Right cardiac atrium (tissue), 5 donors: Measurements from ENCODE around the gene GIMAP2. TPM values are rescaled to one million over a fixed set of nuclear protein-coding genes. Genes with fewer than 3 reads are reported as not detected.

Experiments
- ATAC-seq, 2 donors: fragments of 200-7000 bp; cut with Tn5 transposase; one replicate each; pipeline versions ENCODE4 v1.8.0 to v1.9.1; 2020; ENCODE audit warnings: moderate library complexity in 2 of 2, mild to moderate bottlenecking in 1 of 2
- DNase-seq, 3 donors: peaks; one replicate each; pipeline ENCODE4 v3.0.0-alpha.2; 2020
- H3K27ac ChIP-seq: one replicate; pipeline ENCODE4 v1.5.1; 2013; ENCODE audit warnings: mild to moderate bottlenecking, low read length, control low read depth, moderate library complexity
- H3K27me3 ChIP-seq: one replicate; pipeline ENCODE4 v1.6.1; 2013; ENCODE audit not compliant: control insufficient read depth, insufficient read depth
- H3K4me1 ChIP-seq: one replicate; pipeline ENCODE4 v1.6.1; 2013; ENCODE audit warnings: low read length; ENCODE audit not compliant: control insufficient read depth, insufficient read depth
- H3K4me3 ChIP-seq: one replicate; pipeline ENCODE4 v1.5.1; 2013; ENCODE audit warnings: low read length, control low read depth
- H3K9me3 ChIP-seq: one replicate; pipeline ENCODE4 v1.6.1; 2013; ENCODE audit warnings: low read length; ENCODE audit not compliant: control insufficient read depth
- WGBS: extraction: QIAGEN DNeasy Blood & Tissue Kit; methylation state at CpG from one replicate; pipeline ENCODE4 v1.1.7; 2013; 5-methylcytosine and 5-hydroxymethylcytosine counted together
- intact Hi-C, 4 donors: fragments of 100-400 bp; cut with DNase I; formaldehyde crosslinking; loops; one replicate each; pipeline versions ENCODE4 v1.11.0 to v1.14.0; 2022 to 2023
- long read RNA-seq, 4 donors: library from polyadenylated mRNA; unstranded; transcript quantifications; one replicate each; pipeline ENCODE4 v2.0.0, GENCODE V29; 2020 to 2021
- polyA plus RNA-seq: library from polyadenylated mRNA; stranded (reverse); fragments of 200-250 nt; gene quantifications from one replicate; pipeline ENCODE4 v1.2.3, GENCODE V29; 2013
- total RNA-seq, 4 donors: library from RNA; stranded (reverse); fragmentation: NEBNext Ultra II Directional; extraction: Animal tissue kit (Norgen Biotek cat#: 25700); gene quantifications; one replicate each; pipeline ENCODE4 v1.2.1, GENCODE V29; 2021
- donor health status: healthy with polysubstance abuse.
- donor health status: DM: no; HTN: yes; CAD: no.
- donor health status: DM: no; HTN: no; CAD: no.
- donor health status: DM: no; HTN: yes; CAD: no; lungs with severe emphysema.
- donor health status: DM: yes; HTN: yes; CAD: no.

The GIMAP2 gene
- total RNA-seq (1 to 10 TPM; 4.5 to 8.3 (median 6.5) TPM), polyA plus RNA-seq (4.1 TPM)
- long read RNA-seq, donor 1, transcript GIMAP2-201 (3 exons, 1,449 nt), result major isoform, 5 of 5 reads
- long read RNA-seq, donor 1, partial matches to known transcripts, result 0 of 5 reads
- long read RNA-seq, donor 1, other reads (novel, unspliced or antisense), result 0 of 5 reads
- long read RNA-seq, donor 2, partial matches to known transcripts, result 0 of 2 reads
- long read RNA-seq, donor 2, other reads (novel, unspliced or antisense), result 0 of 2 reads
- long read RNA-seq, donor 3, transcript GIMAP2-201 (3 exons, 1,449 nt), result major isoform, 5 of 8 reads
- long read RNA-seq, donor 3, partial matches to known transcripts, result 0 of 8 reads
- long read RNA-seq, donor 3, other reads (novel, unspliced or antisense), result 3 of 8 reads
- long read RNA-seq, donor 4, partial matches to known transcripts, result 0 of 1 reads
- long read RNA-seq, donor 4, other reads (novel, unspliced or antisense), result 0 of 1 reads

DNA sequence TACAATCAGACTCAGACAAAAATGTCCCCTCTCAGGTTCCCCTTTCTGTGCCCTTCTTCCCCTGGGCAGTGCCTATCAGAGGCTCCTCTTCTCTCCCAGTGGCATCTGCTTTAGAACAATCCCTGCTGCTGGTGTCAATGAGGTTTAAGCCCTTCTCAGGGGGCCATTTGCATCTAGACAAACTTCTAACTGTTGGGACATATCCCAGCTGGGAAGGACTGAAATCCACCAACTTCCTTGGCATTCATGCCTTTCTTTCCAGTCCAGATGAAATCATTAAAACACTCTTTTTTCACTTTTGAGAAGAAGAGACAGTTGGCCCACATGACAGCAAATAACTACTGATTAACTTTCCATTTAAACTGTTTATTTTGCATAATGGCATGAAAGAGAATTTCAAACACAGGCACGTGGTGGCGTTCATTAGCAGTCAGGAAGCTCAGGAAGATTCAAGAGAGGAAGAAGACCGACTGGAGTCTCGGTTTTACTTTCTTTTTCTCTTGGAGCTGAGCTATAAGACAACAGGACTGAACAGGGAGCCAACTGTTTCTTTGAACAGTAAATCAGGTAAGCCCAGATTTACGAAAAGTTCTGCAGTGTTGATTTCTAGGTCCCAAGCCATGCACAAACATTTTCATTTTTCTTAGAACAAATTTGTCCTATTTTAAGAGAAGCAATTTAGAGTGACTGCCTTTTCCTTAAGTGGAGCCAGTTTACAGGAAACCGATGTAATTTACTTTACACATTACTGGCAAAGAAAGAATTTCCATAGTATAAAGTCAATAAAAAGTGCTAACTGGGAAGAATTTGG lies at the start of gene GIMAP2:
Gene GIMAP2, plus strand, starts transcription at position 488 of the 811 bp plus-strand sequence. CDS start 1,354 bp downstream, outside the sequence.
- intact Hi-C loops, result no loop called here
- 34% methylated on average over 6 of the region's 6 CpGs for WGBS
- peaks cover 3% of the 10 kb centered on the region for H3K4me1 ChIP-seq
- H3K27ac ChIP-seq, result peak within 1 kb of the TSS; percentile 98
- H3K27me3 ChIP-seq, result no peaks in the 10 kb centered on the region
- ATAC-seq, result peak; percentile 85 to 90
- no peaks in the 10 kb centered on the region for H3K9me3 ChIP-seq
- DNase-seq, result no peak
- H3K4me3 ChIP-seq, result peak within 1 kb of the TSS; percentile 81

DNA sequence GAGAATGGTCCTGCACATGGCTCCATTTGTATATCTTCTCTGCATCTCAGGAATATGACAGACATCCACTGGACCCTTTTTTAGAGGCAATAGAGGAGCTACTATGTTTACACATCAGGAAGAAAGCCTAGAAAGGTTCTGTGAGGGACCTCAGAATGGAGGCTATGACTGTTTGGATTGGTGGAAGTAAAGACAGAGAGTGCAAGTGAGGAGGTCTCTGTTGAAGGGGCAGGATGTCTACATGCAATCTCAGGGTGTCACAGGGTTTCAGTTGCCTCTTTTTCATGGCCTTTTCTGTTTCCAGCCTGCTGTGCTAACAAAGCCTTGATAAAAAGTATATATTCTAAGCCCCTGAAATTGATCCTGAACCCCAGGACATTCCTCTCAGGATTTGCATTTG lies 43.7 kb upstream of the GIMAP2 start:
- no peaks in the 10 kb centered on the region for H3K9me3 ChIP-seq
- ATAC-seq, result no peak
- no peak for DNase-seq
- H3K4me3 ChIP-seq, result no peak overlapping the region
- H3K27me3 ChIP-seq, result no peaks in the 10 kb centered on the region
- no peaks in the 10 kb centered on the region for H3K4me1 ChIP-seq
- intact Hi-C loops, result no loop called here
- H3K27ac ChIP-seq, result no peak overlapping the region

DNA sequence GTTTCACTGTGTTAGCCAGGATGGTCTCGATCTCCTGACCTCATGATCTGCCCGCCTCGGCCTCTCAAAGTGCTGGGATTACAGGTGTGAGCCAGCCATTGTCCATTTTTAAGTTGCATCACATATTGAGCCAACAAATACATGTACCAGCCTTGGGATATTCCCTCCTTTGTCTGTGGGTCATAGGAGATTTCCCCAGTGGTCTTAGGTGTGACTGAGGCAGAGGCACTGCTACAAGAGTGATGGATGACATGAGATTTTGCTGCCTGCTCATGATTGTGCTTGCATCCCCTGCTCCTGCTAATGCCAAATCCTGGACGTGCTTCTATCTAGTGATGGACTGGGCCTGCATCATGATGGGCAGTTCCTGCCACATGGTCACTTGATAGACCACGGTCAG lies 42.6 kb upstream of the GIMAP2 start:
- WGBS, result 91% methylated on average over 5 of the region's 5 CpGs
- Histone ChIP-seq H3K27me3 (no peaks in the 10 kb centered on the region), H3K4me1 (no peaks in the 10 kb centered on the region), H3K4me3 (no peak overlapping the region), H3K9me3 (no peaks in the 10 kb centered on the region), H3K27ac (no peak overlapping the region)
- DNase-seq, result no peak
- no peak for ATAC-seq
- intact Hi-C loops, result no loop called here

DNA sequence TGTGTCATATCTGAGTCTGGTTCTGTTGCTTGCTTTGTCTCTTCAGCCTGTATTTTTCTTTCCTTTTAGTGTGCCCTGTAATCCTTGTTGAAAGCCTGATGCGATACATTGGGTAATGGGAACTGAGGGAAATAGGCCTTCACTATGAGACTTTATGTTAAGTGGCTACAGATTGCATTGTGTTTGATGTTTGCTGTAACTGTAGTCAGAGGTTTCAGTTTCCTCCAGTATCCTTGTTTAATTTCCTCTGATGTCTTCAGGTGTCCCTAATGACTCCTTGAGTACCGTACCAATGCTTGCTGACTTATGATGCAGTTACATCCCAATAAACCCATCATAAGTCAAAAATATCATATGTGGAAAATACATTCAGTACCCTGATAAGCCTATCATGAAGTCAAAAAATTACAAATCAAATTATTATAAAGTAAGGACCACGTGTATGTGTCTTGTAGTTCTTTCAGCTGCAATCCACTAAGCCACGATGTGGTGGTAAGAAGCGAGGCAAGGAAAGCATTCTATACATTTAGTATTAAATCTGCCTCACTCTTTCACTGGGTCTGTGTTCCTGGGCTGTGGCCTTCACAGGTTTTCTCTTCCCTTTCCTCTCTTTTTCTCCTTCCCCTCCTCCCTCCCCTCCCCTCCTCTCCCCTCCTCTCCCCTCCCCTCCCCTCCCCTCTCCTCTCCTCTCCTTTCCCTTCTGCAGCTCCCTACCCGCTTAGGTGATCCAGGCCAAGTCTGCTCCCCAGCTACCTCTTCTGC lies 40.1 kb upstream of the GIMAP2 start:
- no peaks in the 10 kb centered on the region for H3K27me3 ChIP-seq
- no peaks in the 10 kb centered on the region for H3K9me3 ChIP-seq
- WGBS, result 77% methylated on average over 6 of the region's 6 CpGs
- ATAC-seq (no peak), DNase-seq (no peak)
- no peaks in the 10 kb centered on the region for H3K4me1 ChIP-seq
- no peak overlapping the region for H3K27ac ChIP-seq
- no peak overlapping the region for H3K4me3 ChIP-seq
- intact Hi-C loops, result no loop called here

DNA sequence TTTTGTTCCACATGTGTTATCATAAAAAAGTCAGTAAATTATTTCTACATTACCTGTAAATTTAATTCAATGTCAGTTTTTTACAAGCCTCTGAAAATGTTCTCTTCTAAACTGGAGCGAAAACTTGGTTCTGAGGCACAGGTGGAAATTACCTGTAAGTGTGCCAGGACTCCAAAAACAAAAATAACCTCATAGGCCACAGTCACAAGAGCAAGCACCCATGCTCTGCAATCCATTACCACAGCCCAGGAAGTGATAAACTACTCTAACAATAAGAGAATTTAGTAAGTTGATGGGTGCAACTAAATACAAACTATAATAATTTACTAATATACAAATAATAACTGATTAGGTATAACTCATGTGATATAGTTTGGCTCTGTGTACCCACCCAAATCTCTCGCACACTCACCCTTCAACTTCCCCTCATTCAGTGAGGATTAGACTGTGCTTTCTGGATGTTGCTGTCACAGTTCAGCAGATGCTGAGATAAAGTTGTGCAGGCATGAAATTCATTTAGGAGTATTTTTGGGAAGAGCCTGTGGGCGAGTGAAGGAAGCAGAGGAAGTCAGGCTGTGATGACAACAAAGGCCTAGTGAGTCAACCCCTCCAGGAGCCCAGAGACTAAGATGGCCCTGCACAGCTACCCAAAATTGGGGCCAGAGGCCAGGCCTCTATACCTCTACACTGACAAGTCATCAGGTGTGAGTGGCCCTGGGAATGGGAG lies 37.0 kb upstream of the GIMAP2 start:
- Histone ChIP-seq H3K27ac (no peak overlapping the region), H3K4me3 (no peak overlapping the region), H3K27me3 (no peaks in the 10 kb centered on the region), H3K9me3 (no peaks in the 10 kb centered on the region), H3K4me1 (no peaks in the 10 kb centered on the region)
- DNase-seq (no peak), ATAC-seq (peak in 1 of 2 donors; percentile 26)
- 63% methylated on average over 3 of the region's 3 CpGs for WGBS
- intact Hi-C loops, result no loop called here

DNA sequence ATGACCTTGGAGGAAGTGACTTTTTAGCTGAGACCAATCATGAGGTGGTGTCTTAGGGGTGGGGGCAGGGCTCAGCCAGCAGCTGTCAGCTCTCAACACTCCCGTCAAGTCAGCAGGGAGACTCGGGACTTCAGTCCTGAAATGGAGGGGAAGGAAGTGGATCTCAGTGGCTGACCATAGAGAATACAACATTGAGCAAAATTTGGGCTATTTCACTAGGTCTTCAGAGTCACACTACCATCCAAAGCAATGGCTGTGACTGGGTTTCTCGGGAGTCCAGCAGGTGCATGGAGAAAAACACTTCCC lies 36.5 kb upstream of the GIMAP2 start:
- Histone ChIP-seq H3K4me1 (no peaks in the 10 kb centered on the region), H3K9me3 (no peaks in the 10 kb centered on the region), H3K4me3 (no peak overlapping the region), H3K27ac (no peak overlapping the region), H3K27me3 (no peaks in the 10 kb centered on the region)
- intact Hi-C loops, result no loop called here
- 44% methylated on average over 3 of the region's 3 CpGs for WGBS
- DNase-seq (no peak), ATAC-seq (peak; percentile 21 to 43)

DNA sequence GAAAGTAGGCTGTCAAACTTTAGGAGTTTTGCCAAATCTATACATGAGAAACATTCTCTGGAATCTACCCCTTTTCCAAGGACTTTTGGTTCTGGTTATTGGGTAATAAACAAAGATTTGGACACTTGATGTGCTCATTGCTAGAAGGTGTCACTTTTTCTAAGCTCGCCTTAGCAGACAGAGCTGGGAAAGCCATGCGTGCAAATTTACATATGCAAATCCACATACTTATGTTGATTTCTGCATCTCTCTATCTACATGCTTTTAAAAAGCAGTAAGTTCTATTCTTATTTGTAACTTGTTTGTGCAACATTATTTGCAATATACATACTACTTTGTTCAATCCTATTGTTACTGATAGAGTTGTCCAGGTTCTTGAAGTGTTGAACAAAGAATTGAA lies 30.8 kb upstream of the GIMAP2 start:
- H3K9me3 ChIP-seq, result peaks cover 2% of the 10 kb centered on the region
- DNase-seq, result no peak
- intact Hi-C loops, result no loop called here
- ATAC-seq, result no peak
- no peak overlapping the region for H3K4me3 ChIP-seq
- no peaks in the 10 kb centered on the region for H3K27me3 ChIP-seq
- 80% methylated on average over 2 of the region's 2 CpGs for WGBS
- no peak overlapping the region for H3K27ac ChIP-seq
- H3K4me1 ChIP-seq, result no peaks in the 10 kb centered on the region

DNA sequence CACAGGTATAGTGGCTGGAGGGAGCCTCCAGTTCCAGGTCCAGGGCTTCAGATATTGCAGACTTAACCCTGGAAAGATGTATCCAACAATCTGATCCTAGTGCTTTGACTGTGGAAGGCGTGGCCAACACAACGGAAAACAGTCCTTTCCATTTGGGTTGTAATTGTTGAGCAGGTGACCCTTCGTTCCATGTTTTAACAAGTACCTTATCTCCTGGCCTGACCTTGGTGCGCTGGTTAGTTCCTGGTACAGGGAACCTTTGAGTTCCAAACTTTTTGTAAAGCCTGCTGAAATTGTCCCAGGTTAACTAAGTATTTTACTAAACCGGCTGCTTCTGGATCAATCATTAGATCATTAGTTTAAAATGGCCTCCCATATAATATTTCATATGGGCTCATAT lies 29.5 kb upstream of the GIMAP2 start:
- Histone ChIP-seq H3K27me3 (no peaks in the 10 kb centered on the region), H3K9me3 (peaks cover 2% of the 10 kb centered on the region), H3K4me3 (no peak overlapping the region), H3K27ac (no peak overlapping the region), H3K4me1 (no peaks in the 10 kb centered on the region)
- 89% methylated on average over 5 of the region's 5 CpGs for WGBS
- intact Hi-C loops, result no loop called here
- DNase-seq, result no peak
- ATAC-seq, result no peak

DNA sequence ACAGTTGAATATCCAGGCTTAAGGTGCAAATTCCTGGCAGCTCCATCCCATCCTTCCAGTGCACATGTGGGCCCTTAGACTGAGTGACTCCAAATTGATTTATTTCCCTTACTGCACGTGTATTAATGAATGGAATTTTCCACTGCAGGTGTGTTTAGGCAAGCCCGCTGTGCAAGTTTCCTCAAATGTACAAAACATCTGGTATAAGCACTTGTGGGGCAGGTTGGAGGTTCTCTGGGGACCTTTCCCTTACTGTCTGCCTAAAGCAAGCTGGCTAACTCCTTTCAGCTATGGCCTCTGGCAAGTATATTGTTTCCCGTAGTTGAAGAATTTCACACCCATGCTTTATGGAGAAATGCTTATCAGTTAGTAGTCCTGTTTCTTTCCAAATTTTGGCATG lies 28.0 kb upstream of the GIMAP2 start:
- WGBS, result 59% methylated on average over 3 of the region's 3 CpGs
- Histone ChIP-seq H3K4me3 (no peak overlapping the region), H3K27ac (no peak overlapping the region), H3K9me3 (peaks cover 2% of the 10 kb centered on the region), H3K27me3 (no peaks in the 10 kb centered on the region), H3K4me1 (no peaks in the 10 kb centered on the region)
- intact Hi-C loops, result no loop called here
- no peak for DNase-seq
- ATAC-seq, result no peak

DNA sequence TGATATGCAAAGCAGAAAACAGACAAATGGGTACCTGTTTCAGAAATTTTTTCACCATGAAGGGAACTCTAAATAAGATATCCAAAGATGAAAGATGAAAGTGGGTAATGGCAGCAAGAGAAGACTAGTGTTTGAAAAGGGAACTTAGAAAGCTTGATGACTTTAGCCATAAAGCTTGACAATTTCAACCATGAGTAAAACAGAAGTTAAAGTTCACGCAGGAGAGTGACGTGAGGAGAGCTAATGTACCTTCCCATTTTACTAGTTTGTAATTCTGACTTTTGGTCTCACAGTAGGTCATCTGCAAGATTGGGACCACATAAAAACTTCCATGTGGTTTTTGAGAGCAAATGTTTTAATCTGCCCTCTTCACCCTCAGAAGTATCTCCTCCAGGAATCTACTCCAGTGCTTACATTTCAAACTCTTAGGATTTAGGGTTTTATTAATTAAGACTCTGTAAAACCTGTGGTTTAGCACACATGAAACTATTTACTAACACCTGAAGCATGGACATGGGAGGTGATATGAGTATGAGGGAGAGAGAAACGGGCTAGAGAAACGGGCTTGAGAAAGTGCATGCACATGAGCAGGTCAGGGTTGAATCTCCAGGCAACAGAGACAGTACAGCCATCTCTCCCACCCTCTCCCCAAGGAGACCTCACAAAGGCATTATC lies 24.4 kb upstream of the GIMAP2 start:
- Histone ChIP-seq H3K27ac (no peak overlapping the region), H3K4me1 (no peaks in the 10 kb centered on the region), H3K4me3 (no peak overlapping the region), H3K9me3 (peaks cover 2% of the 10 kb centered on the region), H3K27me3 (no peaks in the 10 kb centered on the region)
- intact Hi-C loops, result no loop called here
- 85% methylated on average over 4 of the region's 4 CpGs for WGBS
- no peak for ATAC-seq
- DNase-seq, result no peak
